NK-92 (cell line): ENCODE data around the gene TMEM259.

Experiments
- DNase-seq: peaks from one replicate; lab custom pipeline; 2025; ENCODE audit not compliant: unreplicated experiment; lab: John Stamatoyannopoulos, UW

TMEM259 gene

DNA sequence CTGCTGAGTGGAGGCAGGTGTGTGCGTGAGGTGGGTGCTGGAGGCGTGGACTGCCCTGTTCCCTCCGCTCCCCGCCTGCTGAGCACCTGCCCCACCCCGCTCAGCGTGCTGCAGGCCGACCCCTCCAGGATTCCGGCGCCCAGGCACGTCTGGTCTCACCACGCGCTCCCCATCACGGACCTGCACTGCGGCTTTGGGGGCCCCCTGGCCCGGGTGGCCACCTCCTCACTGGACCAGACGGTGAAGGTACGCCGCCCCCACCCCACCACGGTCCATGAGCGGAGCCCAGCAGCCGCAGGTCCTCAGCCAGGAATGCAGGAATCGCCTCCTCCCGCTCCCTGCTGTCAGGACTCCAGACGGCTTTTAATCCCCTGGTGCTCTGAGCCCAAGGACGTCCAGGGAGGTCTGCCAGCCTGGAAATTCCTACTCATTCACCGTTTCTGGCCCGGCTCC, 30.8 kb downstream of the TMEM259 start:
- no peak for DNase-seq

DNA sequence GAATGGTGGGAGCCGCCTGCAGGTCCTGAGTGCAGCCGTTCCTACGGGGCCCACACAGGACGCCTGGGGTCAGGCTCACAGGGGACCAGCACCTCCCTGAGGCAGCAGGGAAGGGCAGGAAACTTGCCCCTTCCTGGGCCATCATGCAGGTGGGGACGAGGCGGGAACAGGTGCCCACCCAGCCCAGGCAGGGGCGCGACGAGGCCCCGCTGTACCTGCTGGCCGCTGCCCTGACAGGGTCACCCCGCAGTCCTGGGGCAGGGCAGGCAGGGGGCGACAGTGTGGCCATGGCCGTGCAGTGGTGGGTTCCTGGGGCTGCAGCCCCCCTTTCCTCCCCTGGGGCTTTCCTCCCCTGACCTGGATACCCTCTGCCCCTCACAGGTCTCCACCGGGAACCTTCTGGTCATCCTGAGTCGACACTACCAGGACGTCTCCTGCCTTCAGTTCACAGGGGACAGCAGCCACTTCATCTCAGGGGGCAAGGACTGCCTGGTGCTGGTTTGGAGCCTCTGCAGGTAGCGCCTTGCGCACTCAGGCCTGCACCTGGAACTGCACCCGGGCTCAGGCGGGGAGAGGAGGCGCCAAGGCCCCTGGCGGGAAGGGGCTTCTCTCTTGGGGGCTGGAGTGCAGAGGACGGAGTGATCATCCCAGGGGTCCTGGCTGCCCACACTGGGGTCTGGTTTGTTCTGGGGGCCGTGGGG, 31.4 kb downstream of the TMEM259 start:
- no peak for DNase-seq

DNA sequence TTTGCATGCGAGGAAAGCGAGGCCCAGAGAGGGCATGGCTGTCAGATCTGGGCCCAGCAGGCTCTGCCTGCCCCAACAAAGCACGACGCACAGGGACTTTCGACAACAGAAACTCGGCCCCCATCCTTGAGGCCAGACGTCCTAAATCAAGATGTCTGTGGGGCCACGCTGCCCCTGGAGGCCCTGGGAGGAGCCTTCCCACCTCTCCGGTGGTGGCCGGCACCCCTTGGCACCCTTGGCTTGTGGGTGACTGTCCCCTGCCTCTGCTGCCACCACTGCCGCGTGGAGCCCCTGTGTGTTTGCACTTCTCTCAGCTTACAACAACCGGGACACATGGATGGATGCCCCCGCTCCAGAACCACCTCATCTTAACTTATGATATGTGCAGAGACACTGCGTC, 32.4 kb downstream of the TMEM259 start:
- DNase-seq, result no peak

DNA sequence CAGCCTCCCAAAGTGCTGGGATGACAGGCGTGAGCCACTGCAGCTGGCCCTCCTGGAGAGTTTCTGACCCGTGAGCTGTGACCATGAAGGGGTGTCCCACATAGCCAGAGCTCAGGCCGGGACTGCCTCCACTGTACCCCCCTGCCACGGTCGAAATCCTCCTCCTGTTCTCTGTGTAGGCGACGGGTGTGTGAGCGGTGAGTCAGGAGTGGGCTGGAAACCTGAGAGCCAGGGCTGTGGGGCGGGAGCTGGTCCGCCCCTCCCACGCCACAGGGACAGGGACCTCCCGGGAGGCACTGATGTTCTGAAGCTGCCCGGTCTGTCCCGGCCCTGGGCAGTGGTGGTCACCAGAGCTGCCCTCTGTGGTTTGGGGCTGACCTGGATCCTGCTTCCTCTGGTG, 32.8 kb downstream of the TMEM259 start:
- DNase-seq, result no peak

DNA sequence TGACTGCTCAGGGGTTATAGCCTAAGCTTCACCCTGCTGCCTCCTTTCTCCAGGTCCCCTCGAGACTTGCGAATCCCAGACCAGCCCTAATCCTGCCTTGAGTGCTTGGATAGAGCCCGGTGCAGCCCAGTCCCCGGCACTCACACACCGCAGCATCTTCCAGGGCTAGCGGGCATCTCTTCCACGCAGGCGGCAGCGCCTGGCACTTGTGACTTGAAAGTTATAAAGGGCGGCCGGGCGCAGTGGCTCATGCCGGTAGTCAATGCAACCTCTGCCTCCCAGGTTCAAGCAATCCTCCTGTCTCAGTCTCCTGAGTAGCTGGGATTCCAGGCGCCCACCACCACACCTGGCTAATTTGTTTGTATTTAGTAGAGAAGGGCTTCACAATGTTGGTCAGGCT, 34.8 kb downstream of the TMEM259 start:
- no peak for DNase-seq

DNA sequence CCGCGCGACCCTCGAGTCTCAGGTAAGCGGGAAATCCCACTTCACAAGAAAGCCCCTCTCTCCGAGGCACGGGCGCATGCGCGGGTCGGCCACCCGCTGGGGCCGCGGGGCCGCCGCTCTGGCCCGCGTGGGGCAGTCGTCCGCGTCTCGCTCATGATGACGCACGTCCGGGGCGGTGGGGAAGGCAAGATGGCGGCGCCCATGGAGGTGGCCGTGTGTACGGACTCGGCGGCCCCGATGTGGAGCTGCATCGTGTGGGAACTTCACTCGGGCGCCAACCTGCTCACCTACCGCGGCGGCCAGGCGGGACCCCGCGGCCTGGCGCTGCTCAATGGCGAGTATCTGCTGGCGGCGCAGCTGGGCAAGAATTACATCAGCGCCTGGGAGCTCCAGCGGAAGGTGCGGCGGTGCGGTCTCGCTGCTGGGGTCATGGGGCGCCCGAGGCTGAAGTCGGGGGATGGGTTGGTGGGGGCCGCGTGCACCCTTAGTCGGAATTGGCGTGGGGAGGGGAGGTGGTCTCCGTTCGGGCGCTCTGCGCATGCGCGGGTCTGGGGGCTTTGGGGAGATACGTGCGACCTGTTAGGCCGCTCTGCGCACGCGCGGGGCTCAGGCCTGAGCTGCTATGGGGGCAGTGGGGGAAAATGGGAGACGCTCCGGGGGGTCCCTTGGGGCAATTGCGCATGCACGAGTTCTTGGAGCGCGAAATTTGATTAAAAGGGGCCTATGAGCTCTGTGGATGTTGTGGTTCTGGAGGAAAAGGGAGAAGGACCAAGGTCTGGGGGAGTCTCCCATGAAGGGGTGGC, 36.6 kb downstream of the TMEM259 start, which contains the start of gene WDR18:
WDR18 (plus strand) TSS at position 181 of the 803 bp plus-strand sequence; CDS start at position 190, 9 bp downstream.
- no peak for DNase-seq

DNA sequence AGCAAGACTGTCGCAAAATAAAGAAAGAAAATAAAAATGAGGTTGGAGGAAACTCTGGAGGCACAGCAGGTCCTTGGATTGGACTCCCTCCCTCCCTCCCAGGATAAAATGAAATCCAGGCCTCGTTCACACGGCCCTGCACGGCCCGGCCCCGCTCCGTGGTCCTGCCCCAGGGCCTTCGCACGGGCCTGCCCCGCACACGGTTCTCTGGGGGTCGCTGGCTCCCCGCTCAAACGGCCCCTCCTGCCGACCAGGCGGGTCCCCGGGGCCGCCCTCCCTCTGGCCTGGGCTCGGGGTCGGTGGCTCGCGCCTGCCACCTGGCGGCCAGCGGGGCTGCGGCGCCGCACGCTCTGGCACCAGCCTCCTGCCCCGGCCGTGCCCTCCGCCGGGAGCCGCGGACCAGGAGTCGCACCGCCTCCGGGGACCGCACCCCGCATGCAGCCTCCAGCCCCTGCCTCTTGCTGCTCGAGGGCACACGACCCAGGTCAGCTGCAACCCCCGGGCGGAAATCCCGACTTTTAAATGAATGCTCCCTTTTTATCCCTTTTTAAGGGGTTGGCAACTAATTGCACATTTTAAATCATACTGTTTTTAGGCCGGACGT, 38.3 kb downstream of the TMEM259 start:
- DNase-seq, result no peak

DNA sequence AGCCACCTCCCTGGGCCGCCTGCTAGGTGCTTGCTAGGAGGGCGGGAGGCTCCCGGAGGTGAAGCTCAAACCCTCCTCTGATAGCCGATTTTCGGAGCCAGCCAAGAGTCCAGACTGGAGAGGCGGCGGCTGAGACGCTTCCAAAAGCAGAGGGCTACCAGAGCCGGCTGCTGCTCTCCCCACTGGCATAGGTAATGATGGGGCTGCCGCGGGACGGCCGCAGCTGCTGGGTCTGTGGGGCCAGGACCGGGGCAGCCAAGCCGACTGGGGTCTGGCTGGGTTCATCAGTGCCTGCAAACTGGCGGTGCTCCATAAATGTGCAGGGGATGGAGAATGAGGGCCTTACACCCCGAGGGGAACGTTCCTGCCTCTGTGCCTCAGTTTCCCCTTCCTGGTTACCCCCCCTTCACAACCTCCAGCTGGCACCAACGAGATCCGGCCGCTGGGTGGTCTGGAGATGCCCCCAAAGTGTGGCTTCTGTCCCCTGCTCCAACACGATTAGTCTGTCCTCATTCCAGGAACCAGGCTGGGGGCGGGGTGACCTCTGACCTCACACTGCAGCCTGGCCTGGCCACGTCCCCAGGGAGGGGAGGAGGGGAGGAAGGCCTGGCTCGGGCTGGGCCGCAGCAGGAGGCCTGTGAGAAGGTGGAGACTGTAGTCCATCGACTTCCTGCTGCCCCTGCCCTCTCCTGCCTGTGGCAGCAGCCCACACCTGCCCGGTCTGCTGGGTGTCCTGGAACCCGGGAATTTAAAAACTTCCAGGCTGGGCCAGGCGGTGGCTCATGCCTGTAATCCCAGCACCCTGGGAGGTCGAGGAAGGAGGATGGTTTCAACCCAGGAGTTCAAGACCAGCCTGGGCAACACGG, 40.6 kb downstream of the TMEM259 start:
- DNase-seq, result no peak

DNA sequence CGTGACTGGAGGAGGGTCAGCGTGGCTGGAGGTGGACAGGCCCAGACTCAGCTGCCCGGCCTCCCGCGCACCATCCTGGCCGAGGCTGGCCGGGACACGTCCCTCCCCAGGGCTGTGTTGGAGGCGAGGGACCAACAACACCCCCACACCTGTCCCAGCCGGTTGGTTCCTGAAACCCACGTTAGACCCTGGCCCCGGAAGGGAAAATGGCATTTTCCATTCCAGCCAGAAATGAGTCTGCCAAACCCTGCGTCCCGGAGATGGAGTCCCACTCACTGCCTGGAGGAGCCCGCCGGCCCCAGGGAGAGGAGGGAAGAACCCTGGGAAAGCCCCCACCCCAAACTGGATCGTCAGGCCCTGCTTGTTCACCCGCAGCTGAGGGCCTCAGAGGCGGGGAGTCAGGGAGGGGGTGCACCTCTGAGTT, 41.6 kb downstream of the TMEM259 start:
- no peak for DNase-seq

DNA sequence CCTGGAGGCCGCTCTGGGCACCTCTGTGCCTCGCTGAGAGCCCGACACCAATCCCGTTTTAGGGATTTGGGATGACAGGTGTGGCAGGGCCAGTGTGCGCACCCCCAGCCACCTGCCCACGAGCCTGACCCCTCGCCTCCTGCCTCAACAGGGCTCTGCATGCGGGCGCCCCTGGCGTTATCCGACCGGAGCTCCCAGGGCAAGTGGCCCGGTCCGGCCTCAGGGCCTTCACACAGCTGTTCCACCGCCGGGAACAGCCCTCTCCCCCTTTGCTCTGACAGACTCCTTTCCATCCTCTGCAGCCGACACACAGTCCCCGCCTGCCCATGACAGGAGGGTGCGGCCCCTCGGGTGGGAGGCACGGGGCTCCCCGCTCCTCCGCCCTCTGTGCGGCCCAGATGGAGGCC, 43.9 kb downstream of the TMEM259 start:
- DNase-seq, result no peak

DNA sequence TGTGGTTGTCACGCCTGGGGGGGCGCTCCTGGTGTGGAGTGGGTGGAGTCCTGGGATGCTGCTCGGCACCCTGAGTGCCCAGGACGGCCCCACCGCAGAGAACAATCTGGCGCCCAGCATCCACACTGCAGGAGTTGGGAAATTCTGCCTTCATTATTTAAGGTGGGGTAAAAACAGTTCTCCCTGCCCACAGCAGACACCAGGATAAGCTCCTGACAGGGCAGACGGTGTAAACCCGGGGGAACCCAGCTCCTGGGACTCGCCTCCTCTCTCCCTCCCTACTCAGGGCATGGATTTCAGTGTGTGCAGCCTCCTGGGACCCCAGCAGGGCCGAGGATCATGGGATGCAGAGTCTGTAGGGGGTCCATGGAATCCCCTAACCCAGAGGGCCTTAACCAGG, 44.4 kb downstream of the TMEM259 start:
- no peak for DNase-seq

DNA sequence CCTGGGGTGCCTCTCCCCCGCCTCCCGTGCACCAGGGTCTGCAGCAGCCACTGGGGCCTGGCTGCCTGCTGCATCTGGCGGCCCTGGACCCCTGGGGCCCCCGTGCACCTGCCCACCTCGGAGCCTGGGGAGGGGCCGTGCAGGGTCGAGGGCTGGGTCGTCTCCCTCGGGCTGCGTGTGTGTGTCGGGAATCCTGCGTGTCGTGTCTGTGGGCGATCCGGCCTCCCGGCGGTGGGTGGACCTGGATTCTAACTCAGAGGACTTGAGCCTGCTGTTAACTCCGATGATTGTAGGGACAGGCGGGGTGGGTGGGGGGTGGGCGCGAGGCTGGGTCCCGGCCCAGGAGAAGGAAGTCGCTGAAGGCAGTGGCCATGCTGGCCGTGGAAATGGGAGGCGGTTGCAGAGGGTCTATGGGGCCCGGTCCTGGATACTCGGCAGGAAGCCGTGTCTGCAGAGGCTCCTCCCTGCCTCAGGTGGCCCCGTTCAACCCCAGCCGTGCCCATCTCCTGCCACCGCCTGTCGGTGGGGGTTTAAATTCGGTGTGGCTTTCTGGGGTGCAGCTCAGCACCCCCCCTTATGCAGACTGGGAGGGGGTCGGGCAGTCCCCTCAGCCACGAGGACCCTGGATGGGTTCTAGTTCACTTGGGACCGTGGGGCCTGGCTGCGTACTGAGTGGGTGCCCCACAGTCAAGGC, 46.2 kb downstream of the TMEM259 start:
- DNase-seq, result no peak

DNA sequence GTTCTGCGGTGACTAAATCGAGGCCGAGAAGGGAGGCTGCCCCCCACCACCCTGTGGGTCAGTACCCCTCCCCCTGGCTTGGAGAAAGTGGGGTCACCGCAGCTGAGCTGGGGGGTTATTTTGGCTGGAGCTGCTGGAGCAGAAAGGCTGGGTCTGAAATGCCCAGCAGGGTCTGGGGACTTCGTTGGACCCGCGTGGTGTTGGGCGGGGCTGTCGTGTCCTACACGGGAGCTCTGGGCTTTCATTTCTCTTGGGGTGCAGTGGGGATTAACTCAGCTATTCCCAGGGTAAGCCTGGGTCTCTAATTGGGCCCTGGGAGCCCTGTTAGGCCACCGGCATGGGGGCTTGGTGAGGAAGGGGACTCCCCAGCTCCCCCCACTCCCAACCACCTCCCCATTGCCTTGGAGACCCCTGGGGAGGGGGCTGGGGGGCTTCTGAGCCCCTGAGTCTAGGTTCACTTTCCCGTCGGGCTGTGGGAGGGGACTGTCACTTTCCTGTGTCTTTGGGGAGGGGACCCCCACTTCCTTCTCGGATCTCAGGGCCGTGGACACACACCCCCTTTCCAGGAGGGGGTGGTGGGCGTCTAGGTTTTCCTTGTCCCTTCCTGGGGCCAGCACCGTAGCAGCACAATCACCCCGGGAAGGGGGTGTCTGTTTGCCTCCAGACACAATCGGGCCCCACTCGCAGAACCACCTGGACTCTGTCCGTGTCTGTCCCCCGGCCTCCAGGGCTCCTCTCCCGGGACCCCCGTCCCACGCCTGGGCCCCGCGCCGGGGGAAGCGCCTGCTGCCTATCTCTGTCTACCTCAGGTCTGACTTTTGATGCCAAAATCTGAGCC, 47.0 kb downstream of the TMEM259 start:
- no peak for DNase-seq

DNA sequence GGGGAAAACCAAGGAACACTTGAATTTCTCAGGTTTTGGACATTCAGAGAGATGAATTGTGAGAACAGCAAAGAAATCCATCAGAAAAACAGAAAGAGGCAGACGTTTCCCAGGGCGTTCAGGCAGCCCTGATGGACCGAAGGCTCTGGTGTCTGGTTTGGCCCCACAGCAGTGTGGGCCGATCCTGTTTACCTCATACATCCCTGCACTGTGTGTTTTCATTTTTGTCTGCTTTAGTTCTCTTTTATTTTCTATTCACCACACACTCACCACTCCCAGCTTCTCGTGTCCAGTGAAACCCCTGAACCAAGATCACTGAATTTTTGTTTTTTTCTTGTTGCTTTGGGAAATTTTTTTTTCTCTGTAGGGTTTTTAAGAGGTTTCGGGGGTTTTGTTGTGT, 48.6 kb downstream of the TMEM259 start:
- no peak for DNase-seq

DNA sequence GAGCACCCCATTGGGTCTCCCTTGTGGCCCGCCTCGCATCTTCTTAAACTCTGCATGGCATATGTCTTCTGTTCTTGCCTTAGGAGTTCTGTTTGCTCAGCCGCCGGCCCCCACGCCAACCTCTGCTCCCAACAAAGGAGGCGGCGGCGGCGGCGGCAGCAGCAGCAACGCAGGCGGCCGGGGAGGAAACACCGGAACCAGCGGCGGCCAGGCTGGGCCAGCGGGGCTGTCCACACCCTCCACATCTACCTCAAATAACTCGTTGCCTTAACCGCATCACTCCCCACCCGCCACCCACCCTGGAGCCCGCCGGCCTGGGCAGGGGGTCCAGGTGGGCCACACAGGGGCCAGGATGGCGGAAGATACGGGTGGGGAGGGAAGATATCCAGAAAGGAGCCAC, 49.1 kb downstream of the TMEM259 start:
- no peak for DNase-seq

DNA sequence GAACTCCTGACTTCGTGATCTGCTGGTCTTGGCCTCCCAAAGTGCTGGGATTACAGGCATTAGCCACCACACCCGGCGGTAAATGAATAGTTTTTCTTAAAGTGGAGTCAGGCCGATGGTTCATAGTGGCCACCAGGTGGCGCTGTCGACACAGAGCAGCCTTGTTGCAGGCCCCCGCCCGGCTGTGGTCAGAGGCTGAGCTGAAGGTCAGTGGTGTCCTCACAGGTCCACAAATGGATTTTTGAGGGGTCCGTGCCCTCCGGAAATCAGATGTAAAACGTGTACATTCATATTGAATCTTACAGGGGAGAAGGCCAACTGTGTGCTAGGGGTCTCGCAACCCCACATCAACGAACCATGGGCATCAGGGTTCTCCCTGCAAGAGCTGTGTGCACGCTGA, 50.2 kb downstream of the TMEM259 start:
- DNase-seq, result no peak

DNA sequence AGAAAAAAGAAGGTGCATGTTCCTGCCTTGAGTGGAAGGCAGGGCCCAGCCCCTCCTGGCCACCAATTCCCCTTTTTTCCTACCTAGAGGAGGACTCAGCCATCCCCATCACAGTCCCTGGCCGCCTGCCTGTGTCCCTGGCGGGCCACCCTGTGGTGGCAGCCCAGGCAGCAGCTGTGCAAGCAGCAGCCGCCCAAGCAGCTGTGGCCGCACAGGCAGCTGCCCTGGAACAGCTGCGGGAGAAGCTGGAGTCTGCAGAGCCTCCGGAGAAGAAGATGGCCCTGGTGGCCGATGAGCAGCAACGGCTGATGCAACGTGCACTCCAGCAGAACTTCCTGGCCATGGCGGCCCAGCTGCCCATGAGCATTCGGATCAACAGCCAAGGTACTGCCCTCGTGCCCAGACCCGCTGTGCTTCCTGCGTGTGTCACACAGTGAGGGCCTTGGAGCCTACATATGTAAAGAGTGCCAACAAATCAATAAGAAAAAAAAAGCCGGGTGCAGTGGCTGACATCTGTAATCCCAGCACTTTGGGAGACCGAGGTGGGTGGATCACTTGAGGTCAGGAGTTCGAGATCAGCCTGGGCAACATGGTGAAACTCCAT, 54.3 kb downstream of the TMEM259 start:
- DNase-seq, result no peak

DNA sequence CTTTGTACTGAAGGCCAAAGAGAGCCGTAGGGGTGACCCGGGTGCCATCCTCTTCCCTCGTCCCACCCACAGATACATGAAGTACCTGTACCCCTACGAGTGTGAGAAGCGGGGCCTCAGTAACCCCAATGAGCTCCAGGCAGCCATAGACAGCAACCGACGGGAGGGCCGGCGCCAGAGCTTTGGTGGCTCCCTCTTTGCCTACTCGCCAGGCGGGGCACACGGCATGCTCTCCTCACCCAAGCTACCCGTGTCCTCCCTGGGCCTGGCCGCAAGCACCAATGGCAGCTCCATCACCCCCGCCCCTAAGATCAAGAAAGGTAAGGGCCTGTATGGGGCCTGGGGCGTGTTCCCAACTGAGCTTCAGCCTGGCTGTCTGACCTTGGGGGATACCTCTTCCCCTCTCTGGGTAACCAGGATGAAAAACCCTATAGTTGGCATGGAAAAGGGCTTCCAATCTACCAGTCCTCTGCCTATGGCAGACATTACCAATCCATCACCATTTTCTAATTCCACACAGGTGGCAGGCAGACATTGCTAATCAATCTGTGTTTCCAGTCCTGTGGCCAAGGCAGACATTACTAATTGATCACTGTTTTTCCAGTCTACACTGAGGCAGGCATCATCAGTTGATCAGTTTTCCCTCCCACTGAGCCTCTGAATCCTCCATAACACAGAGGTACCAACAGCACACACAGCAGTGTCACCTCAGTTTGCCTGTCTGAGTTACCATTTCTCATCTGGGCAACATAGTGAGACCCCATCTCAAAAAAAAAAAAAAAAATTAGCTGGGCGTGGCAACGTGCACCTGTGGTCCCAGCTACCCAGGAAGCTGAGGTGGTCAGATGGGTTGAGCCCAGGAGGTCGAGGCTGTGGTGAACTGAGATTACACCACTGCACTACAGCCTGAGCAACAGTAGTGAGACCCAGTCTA, 55.9 kb downstream of the TMEM259 start:
- DNase-seq, result no peak
